Astrocyte of the cerebellum (primary cell): Measurements from ENCODE around the gene LY6G6C.
A peak's percentile ranks its signal among the peaks of the same experiment; 100 is the strongest.

ENCODE experiments used
- DNase-seq: peaks from one replicate; pipeline ENCODE4 v3.0.0-alpha.2; 2011; ENCODE audit warnings: low read depth
- H3K4me3 ChIP-seq: 2 replicates; pipeline ENCODE4 v1.5.1; 2011; ENCODE audit warnings: mild to moderate bottlenecking, low read depth, low read length, moderate library complexity
- in situ Hi-C: cut with HindIII; loops from 2 replicates; pipeline ENCODE4 v1.10.0; 2017; ENCODE audit warnings: low sequenced_read_pairs
- TF ChIP-seq, protein P1 (sequence below): IDR thresholded peaks from 2 replicates; pipeline ENCODE4 v1.5.1; 2012; ENCODE audit warnings: low read length, low read depth, moderate library complexity, mild to moderate bottlenecking; ENCODE audit errors: missing control alignments

LY6G6C gene, protein sequence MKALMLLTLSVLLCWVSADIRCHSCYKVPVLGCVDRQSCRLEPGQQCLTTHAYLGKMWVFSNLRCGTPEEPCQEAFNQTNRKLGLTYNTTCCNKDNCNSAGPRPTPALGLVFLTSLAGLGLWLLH

DNA sequence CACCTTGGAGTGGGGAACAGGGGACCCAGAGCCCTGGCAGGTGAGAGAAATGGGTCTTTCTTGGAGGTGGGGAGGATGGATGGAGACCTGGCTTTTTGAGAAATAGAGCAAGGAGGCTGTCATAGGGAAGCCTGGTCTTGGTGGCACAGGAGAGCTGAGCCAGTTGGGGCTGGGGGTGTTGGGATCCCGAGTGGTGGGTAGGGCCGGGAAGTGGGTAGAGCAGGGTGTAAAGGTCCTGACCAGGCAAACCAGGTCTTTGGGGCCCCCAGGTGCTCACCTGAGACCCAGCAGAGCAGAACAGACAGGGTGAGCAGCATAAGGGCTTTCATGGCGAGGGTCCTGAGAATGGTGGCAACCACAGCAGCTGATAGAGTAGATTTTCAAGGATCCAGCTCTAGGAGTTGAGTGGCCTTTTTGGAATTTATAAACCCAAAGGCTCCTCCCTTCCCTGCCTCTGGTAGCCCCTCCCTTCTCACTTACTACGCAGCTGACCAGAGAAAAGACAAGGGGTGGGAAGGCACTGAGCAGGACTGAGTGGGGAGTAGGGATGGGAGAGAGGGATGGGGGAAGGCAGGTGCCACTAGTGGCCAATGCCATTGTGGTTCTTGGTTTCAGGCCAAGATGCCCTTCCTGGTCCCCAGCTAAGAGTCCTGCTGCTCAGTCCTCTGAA is at the start of gene LY6G6C:
Gene LY6G6C, minus strand, starts transcription at position 396 of the 670 bp plus-strand sequence. Its CDS starts 67 bp downstream, at position 329.
- TF ChIP-seq, protein P1, sequence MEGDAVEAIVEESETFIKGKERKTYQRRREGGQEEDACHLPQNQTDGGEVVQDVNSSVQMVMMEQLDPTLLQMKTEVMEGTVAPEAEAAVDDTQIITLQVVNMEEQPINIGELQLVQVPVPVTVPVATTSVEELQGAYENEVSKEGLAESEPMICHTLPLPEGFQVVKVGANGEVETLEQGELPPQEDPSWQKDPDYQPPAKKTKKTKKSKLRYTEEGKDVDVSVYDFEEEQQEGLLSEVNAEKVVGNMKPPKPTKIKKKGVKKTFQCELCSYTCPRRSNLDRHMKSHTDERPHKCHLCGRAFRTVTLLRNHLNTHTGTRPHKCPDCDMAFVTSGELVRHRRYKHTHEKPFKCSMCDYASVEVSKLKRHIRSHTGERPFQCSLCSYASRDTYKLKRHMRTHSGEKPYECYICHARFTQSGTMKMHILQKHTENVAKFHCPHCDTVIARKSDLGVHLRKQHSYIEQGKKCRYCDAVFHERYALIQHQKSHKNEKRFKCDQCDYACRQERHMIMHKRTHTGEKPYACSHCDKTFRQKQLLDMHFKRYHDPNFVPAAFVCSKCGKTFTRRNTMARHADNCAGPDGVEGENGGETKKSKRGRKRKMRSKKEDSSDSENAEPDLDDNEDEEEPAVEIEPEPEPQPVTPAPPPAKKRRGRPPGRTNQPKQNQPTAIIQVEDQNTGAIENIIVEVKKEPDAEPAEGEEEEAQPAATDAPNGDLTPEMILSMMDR: no peak
- DNase-seq: no peak
- in situ Hi-C loops: no loop called here
- H3K4me3 ChIP-seq: no peak within 1 kb of the TSS

DNA sequence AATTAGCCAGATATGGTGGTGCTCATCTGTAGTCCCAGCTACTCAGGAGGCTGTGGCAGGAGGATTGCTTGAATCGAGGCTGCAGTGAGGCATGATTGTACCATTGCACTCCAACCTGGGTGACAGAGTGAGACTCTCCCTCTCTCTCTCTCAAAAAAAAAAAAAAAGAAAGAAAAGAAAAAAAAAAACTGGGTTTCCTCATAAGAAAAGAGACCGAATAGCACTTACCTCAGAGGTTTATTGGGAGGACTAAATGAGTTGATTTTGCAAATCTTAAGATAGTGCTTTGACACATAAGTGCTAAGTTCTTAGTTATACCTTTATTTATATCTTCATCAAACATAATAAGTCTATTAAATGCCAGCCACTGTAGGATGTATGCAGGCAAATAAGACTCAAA is 49.3 kb upstream of the LY6G6C start:
- TF ChIP-seq, protein P1: no peak
- no peak for DNase-seq

DNA sequence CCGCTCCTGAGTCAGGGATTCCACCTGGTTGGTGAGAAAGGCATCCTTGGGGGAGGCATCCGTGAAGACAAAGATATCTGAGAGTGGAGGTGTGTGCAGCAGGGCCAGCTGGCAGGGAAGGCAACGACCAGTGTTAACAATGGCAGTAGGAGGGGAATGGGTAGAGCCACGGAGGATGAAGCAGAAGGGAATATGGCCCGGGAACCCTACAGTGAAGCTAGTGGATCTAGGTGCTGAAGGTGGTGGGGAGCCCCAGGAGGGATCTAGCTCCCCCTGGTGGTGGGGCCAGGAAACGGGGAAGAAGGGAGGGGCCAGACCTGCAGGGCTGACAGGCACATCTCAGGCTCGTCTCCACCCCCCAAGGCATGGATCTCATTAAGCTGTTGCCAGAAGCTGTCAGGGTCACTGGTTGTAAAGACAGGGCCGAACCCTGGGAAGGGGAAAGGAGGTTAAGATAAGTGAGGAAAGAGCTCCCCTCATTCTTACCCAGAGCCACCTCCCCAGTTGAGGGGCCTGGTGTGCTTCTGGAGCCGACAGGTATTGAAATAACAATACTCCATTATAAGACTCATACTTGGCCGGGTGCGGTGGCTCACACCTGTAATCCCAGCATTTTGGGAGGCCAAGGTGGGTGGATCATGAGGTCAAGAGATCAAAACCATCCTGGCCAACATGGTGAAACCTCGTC is 48.3 kb upstream of the LY6G6C start:
- DNase-seq: no peak
- no peak overlapping the region for H3K4me3 ChIP-seq
- in situ Hi-C loops: no loop called here
- TF ChIP-seq, protein P1: peak; percentile 66

More for the DNA sequence above, 49.3 kb upstream of the LY6G6C start:
- in situ Hi-C loops: no loop called here
- no peak overlapping the region for H3K4me3 ChIP-seq

DNA sequence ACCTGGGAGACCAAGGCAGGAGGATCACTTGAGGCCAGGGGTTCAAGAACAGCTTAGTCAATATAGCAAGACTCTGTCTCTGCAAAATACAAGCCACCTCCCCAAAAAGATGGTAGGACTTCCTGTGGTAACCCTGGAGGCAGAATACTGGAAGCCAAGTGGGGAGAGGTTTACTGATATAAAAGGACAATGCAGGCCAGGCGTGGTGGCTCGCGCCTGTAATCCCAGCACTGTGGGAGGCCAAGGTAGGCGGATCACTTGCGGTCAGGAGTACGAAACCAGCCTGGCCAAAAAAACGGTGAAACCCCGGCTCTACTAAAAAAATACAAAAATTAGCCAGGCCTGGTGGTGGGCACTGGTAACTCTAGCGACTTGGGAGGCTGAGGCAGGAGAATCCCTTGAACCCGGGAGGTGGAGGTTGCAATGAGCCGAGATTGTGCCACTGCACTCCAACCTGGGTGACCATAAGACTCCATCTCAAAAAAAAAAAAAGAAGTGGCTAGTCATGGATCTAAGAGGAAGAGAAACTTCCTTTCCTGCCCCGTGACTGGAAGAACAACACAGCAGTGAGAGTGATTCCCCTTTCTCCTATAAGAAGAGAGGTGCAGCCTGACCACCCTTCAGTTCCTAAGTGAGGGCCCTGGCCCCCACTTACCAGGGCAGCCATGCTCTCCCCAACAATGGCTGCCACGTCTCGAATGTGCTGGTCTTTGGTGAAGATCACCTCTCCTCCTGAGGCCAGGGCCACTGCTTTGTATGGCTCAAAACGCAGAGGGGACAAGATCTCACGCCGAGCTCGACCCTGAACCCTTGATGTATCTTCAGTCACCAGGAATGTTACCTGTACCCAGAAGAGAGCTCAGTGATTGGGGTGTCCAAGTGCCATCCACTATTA is 47.1 kb upstream of the LY6G6C start:
- TF ChIP-seq, protein P1: no peak
- in situ Hi-C loops: no loop called here
- no peak for DNase-seq
- no peak overlapping the region for H3K4me3 ChIP-seq

DNA sequence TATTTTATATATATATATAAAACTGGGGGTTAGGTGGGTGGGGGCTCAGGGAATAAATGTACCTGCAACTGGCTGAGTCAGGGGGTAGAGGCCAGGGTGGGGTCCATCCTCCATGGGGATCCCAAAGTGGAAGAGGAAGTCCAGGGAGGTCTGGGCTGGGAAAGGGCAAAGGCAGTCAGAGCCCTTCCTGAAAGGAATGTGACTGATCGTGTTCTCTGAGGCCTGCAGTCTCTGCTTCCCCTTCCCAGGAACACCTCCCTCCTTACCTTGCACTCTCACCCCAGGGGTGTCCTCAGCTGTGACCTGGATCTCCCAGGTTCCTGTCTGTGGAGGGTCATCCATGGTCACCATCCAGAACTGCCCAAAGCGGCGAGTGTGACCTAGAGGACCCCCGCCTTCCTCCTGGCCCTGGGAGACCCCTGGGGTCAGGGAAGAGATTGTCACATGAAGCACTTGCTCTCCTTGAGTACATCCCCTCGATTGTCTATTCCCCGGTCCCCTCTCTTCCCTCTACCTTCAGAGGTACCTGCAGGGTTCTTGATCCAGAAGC is 45.6 kb upstream of the LY6G6C start:
- in situ Hi-C loops: no loop called here

More for the DNA sequence above, 45.6 kb upstream of the LY6G6C start:
- TF ChIP-seq, protein P1: no peak
- H3K4me3 ChIP-seq: no peak overlapping the region
- no peak for DNase-seq
